IMR-90 (cell line): ENCODE results near the gene ANKS4B. TPM values are rescaled to one million over a fixed set of nuclear protein-coding genes. Genes with fewer than 3 reads are reported as not detected.

Experiments
- ATAC-seq: fragments of 200-7000 bp; cut with Tn5 transposase; 2 replicates; pipeline ENCODE4 v1.9.1; 2020; ENCODE audit warnings: low read depth, mild to moderate bottlenecking, moderate library complexity
- BruUV-seq: library from RNA; stranded (reverse); fragments of 400-500 nt; replicated peaks from 2 replicates; lab custom pipeline; 2021; lab: Mats Ljungman, UMichigan
- CTCF ChIA-PET: fragments of 300-600 bp; formaldehyde crosslinking; extraction: SDS; loops from one replicate; lab custom pipeline; 2021; ENCODE audit warnings: antibody characterized with exemption; lab: Yijun Ruan, JAX
- POLR2A ChIA-PET: fragments of 300-600 bp; sonication (Branson Sonifier 250); formaldehyde crosslinking; loops from one replicate; lab custom pipeline; 2022; ENCODE audit warnings: antibody characterized with exemption; ENCODE audit not compliant: unreplicated experiment; lab: Charles Lee
- DNase-seq: peaks from one replicate; pipeline ENCODE4 v3.0.0; 2013
- H2AFZ ChIP-seq: replicated peaks from 2 replicates; pipeline ENCODE3; 2013; ENCODE audit warnings: low read length, mild to moderate bottlenecking; ENCODE audit not compliant: poor library complexity
- H2AK5ac ChIP-seq: 2 replicates; pipeline ENCODE4 v1.6.1; 2013; ENCODE audit warnings: low read depth, low read length, inconsistent platforms
- H2AK9ac ChIP-seq: replicated peaks from 2 replicates; pipeline ENCODE3; 2013; ENCODE audit warnings: mild to moderate bottlenecking, low read depth, low read length, moderate library complexity; ENCODE audit not compliant: poor library complexity
- H2BK120ac ChIP-seq: 2 replicates; pipeline ENCODE4 v1.6.1; 2013; ENCODE audit warnings: low read depth, low read length, inconsistent platforms
- H2BK15ac ChIP-seq: 3 replicates; pipeline ENCODE4 v1.6.1; 2013; ENCODE audit warnings: low read depth, low read length, inconsistent platforms
- H2BK20ac ChIP-seq: 2 replicates; pipeline ENCODE4 v1.6.1; 2013; ENCODE audit warnings: low read depth, mild to moderate bottlenecking, inconsistent platforms, low read length, moderate library complexity
- H2BK5ac ChIP-seq: 2 replicates; pipeline ENCODE4 v1.6.1; 2013; ENCODE audit warnings: mild to moderate bottlenecking, low read depth, low read length, inconsistent platforms; ENCODE audit not compliant: poor library complexity, severe bottlenecking
- H3K14ac ChIP-seq: replicated peaks from 2 replicates; pipeline ENCODE4 v1.6.1; 2013; ENCODE audit warnings: low read depth, low read length, inconsistent platforms
- H3K18ac ChIP-seq: 2 replicates; pipeline ENCODE4 v1.6.1; 2013; ENCODE audit warnings: low read depth, low read length, control low read depth
- H3K23ac ChIP-seq: 2 replicates; pipeline ENCODE4 v1.6.1; 2013; ENCODE audit warnings: low read depth, low read length, inconsistent platforms
- H3K27ac ChIP-seq: 2 replicates; pipeline ENCODE4 v1.5.1; 2013; ENCODE audit warnings: mild to moderate bottlenecking, control low read depth, low read length; ENCODE audit not compliant: insufficient read depth
- H3K27me3 ChIP-seq: 2 replicates; pipeline ENCODE4 v1.6.1; 2013; ENCODE audit warnings: low read length; ENCODE audit not compliant: control insufficient read depth, insufficient read depth
- H3K36me3 ChIP-seq: 2 replicates; pipeline ENCODE4 v1.6.1; 2013; ENCODE audit warnings: low read length, mixed read lengths; ENCODE audit not compliant: control insufficient read depth, insufficient read depth
- H3K4ac ChIP-seq: 2 replicates; pipeline ENCODE4 v1.6.1; 2013; ENCODE audit warnings: low read depth, low read length, inconsistent platforms
- H3K4me1 ChIP-seq: 2 replicates; pipeline ENCODE4 v1.6.1; 2013; ENCODE audit warnings: low read length, mixed read lengths; ENCODE audit not compliant: control insufficient read depth, insufficient read depth
- H3K4me2 ChIP-seq: 2 replicates; pipeline ENCODE4 v1.6.1; 2013; ENCODE audit warnings: low read depth, mild to moderate bottlenecking, control low read depth, low read length, moderate library complexity
- H3K4me3 ChIP-seq: 2 replicates; pipeline ENCODE4 v1.5.1; 2013; ENCODE audit warnings: low read depth, mild to moderate bottlenecking, control low read depth, low read length, moderate library complexity; ENCODE audit not compliant: insufficient read depth
- H3K56ac ChIP-seq: 2 replicates; pipeline ENCODE4 v1.6.1; 2013; ENCODE audit warnings: low read length, inconsistent platforms; ENCODE audit not compliant: insufficient read depth; ENCODE audit errors: extremely low read depth
- H3K79me1 ChIP-seq, 2 experiments: 2 replicates each; pipeline ENCODE4 v1.6.1; 2013; ENCODE audit warnings: low read length in 2 of 2, inconsistent platforms in 1 of 2, low read depth in 1 of 2
- H3K9ac ChIP-seq: 2 replicates; pipeline ENCODE4 v1.6.1; 2013; ENCODE audit warnings: low read depth, low read length, control low read depth
- H3K9me1 ChIP-seq: 2 replicates; pipeline ENCODE4 v1.6.1; 2013; ENCODE audit warnings: low read length, inconsistent platforms; ENCODE audit not compliant: insufficient read depth
- H3K9me3 ChIP-seq: 2 replicates; pipeline ENCODE4 v1.6.1; 2013; ENCODE audit warnings: low read length; ENCODE audit not compliant: control insufficient read depth, insufficient read depth
- H4K20me1 ChIP-seq: 2 replicates; pipeline ENCODE4 v1.6.1; 2013; ENCODE audit warnings: low read length, inconsistent platforms; ENCODE audit not compliant: insufficient read depth
- H4K5ac ChIP-seq: 2 replicates; pipeline ENCODE4 v1.6.1; 2013; ENCODE audit warnings: mild to moderate bottlenecking, low read depth, low read length, control low read depth
- H4K8ac ChIP-seq, 2 experiments: 2 replicates each; pipeline ENCODE4 v1.6.1; 2013; ENCODE audit warnings: low read depth in 2 of 2, low read length in 2 of 2, control low read depth in 1 of 2, inconsistent platforms in 1 of 2
- H4K91ac ChIP-seq: 2 replicates; pipeline ENCODE4 v1.6.1; 2013; ENCODE audit warnings: low read depth, low read length, inconsistent platforms; ENCODE audit not compliant: insufficient read depth
- BHLHE40 ChIP-seq: fragments of 150-350 bp; IDR thresholded peaks from 2 replicates; pipeline ENCODE4 v1.6.1; 2016; ENCODE audit warnings: mild to moderate bottlenecking, low read depth, low read length
- CEBPB ChIP-seq: IDR thresholded peaks from 2 replicates; pipeline ENCODE4 v1.6.1; 2012; ENCODE audit warnings: low read depth, low read length, improper control_type of control experiment
- CHD1 ChIP-seq: IDR thresholded peaks from 2 replicates; pipeline ENCODE4 v1.6.1; 2012; ENCODE audit warnings: low read depth, low read length, improper control_type of control experiment
- MAFK ChIP-seq: IDR thresholded peaks from 2 replicates; pipeline ENCODE4 v1.6.1; 2012; ENCODE audit warnings: low read depth, low read length, improper control_type of control experiment
- MAZ ChIP-seq: IDR thresholded peaks from 2 replicates; pipeline ENCODE4 v1.6.1; 2012; ENCODE audit warnings: low read depth, mild to moderate bottlenecking, low read length, improper control_type of control experiment, moderate library complexity, borderline replicate concordance
- MXI1 ChIP-seq: IDR thresholded peaks from 2 replicates; pipeline ENCODE4 v1.6.1; 2012; ENCODE audit warnings: low read depth, mild to moderate bottlenecking, low read length, moderate library complexity, borderline replicate concordance
- NFE2L2 ChIP-seq: fragments of 150-350 bp; IDR thresholded peaks from 2 replicates; pipeline ENCODE4 v1.6.1; 2016; ENCODE audit warnings: low read depth, mild to moderate bottlenecking, low read length
- POLR2A ChIP-seq: IDR thresholded peaks from 2 replicates; pipeline ENCODE4 v1.6.1; 2012; ENCODE audit warnings: mild to moderate bottlenecking, low read depth, low read length
- RAD21 ChIP-seq: IDR thresholded peaks from 2 replicates; pipeline ENCODE4 v1.6.1; 2012; ENCODE audit warnings: low read length, improper control_type of control experiment
- RCOR1 ChIP-seq: IDR thresholded peaks from 2 replicates; pipeline ENCODE4 v1.6.1; 2012; ENCODE audit warnings: mild to moderate bottlenecking, low read length, improper control_type of control experiment; ENCODE audit not compliant: insufficient replicate concordance
- RFX5 ChIP-seq: IDR thresholded peaks from 2 replicates; pipeline ENCODE4 v1.8.0; 2012; ENCODE audit warnings: low read depth, mild to moderate bottlenecking, low read length, moderate library complexity
- SMC3 ChIP-seq: fragments of 150-350 bp; IDR thresholded peaks from 2 replicates; pipeline ENCODE4 v1.6.1; 2016; ENCODE audit warnings: low read depth, mild to moderate bottlenecking, antibody characterized with exemption, low read length, moderate library complexity
- WGBS, 2 experiments: methylation state at CpG; one replicate each; pipeline versions ENCODE4 v1.1.5 to v1.1.7; 2013; ENCODE audit warnings: missing lambda C conversion rate in 2 of 2; ENCODE audit not compliant: insufficient read length in 1 of 2; ENCODE audit errors: extremely low coverage in 2 of 2; 5-methylcytosine and 5-hydroxymethylcytosine counted together
- dilution Hi-C: fragments of 300-500 bp; cut with HindIII; formaldehyde crosslinking; loops from one replicate; pipeline ENCODE4 v1.14.3; 2018; ENCODE audit warnings: low sequenced_read_pairs; ENCODE audit not compliant: unreplicated experiment
- in situ Hi-C: fragments of 300-500 bp; cut with MboI; formaldehyde crosslinking; loops from 3 replicates; pipeline ENCODE4 v1.14.3; 2019; ENCODE audit warnings: low sequenced_read_pairs, inconsistent platforms, mixed read lengths
- intact Hi-C: fragments of 100-400 bp; cut with micrococcal nuclease; formaldehyde crosslinking; loops from 2 replicates; pipeline ENCODE4 v1.10.0; 2022
- polyA plus RNA-seq, 3 experiments: library from polyadenylated mRNA; depleted of rRNA; stranded (reverse); fragments of >200 nt; gene quantifications; 2 replicates each; pipeline ENCODE4 v1.2.3, GENCODE V29; 2012; ENCODE audit warnings: low replicate concordance in 1 of 3
- total RNA-seq: library from RNA; depleted of rRNA; stranded (reverse); fragments of >200 nt; gene quantifications from 2 replicates; pipeline ENCODE4 v1.2.3, GENCODE V29; 2012
- TF ChIP-seq, protein P1 (sequence below): fragments of 150-350 bp; IDR thresholded peaks from 2 replicates; pipeline ENCODE4 v1.6.1; 2017; ENCODE audit warnings: mild to moderate bottlenecking, antibody characterized with exemption, low read length, low read depth
- TF ChIP-seq, protein P2 (sequence below): conservative IDR thresholded peaks from 2 replicates; pipeline ENCODE4 v1.5.1; 2012; ENCODE audit warnings: mild to moderate bottlenecking, low read depth, low read length, improper control_type of control experiment
- TF ChIP-seq, protein P3 (sequence below): fragments of 150-350 bp; IDR thresholded peaks from 2 replicates; pipeline ENCODE4 v1.6.1; 2016; ENCODE audit warnings: low read depth, mild to moderate bottlenecking, low read length, moderate library complexity, borderline replicate concordance

ANKS4B gene
- total and polyA plus RNA-seq, 2 of the 4 experiments (the other 2 are of a cell fraction): not detected

DNA sequence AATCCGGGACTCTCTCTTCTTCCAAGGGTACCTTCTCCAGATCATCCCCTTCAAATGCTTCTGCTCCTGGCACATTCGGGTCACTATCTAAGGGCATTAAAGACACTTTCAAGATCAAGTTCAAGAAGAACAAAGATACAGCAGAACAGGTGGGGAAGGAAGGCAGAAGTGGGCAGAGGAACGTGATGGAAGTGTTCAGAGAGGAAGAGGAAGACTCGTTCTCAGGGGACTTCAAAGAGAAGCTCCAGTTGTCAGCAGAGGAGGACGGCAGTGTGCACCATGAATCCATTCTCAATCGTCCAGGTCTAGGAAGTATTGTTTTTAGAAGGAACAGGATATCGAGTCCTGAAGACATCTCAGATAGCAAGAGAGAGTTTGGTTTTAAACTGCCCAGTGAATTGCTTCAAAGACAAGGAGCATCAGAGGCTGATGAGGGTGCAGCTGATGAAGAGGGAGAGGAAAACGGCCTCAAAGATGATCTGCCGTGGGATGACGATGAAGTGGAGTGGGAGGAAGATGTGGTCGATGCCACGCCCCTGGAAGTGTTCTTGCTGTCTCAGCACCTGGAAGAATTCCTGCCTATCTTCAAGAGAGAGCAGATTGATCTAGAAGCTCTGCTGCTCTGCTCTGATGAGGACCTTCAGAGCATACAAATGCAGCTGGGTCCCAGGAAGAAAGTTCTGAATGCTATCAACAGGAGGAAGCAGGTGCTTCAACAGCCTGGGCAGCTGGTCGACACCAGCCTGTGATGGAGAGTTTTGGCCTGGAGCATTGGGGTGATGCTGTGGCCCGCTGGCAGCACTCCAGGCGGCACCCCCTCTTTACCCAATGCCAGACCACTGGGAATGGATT, 16.8 kb downstream of the ANKS4B start:
- H2BK120ac ChIP-seq: no peak overlapping the region
- H3K36me3 ChIP-seq: no peaks in the 10 kb centered on the region
- ATAC-seq (no peak), DNase-seq (no peak)
- ChIA-PET CTCF (no interaction called here), POLR2A (no interaction called here)
- H3K23ac ChIP-seq: no peak overlapping the region
- H3K56ac ChIP-seq: no peak overlapping the region
- no peak overlapping the region for H4K91ac ChIP-seq
- no peak overlapping the region for H4K8ac ChIP-seq
- no peak overlapping the region for H2AK5ac ChIP-seq
- H2BK15ac ChIP-seq: no peak overlapping the region
- intact Hi-C loops: no loop called here
- H2AFZ ChIP-seq: no peak overlapping the region
- H2BK20ac ChIP-seq: no peak overlapping the region
- no peak overlapping the region for H3K4ac ChIP-seq
- H3K14ac ChIP-seq: no peak overlapping the region
- no peaks in the 10 kb centered on the region for H3K9me3 ChIP-seq
- no peak overlapping the region for H2BK5ac ChIP-seq
- no peak overlapping the region for H3K27ac ChIP-seq
- no peak overlapping the region for H3K9ac ChIP-seq
- no peak overlapping the region for H3K4me3 ChIP-seq
- BruUV-seq: no TSS peak
- no peaks in the 10 kb centered on the region for H3K9me1 ChIP-seq
- H3K18ac ChIP-seq: no peak overlapping the region
- WGBS, 2 experiments: 63% methylated on average over 5 of the region's 15 CpGs; no CpG with 5 or more reads in 1 of the 2 experiments
- H3K27me3 ChIP-seq: peaks cover 16% of the 10 kb centered on the region
- no peaks in the 10 kb centered on the region for H3K79me1 ChIP-seq
- H4K5ac ChIP-seq: no peak overlapping the region
- no peaks in the 10 kb centered on the region for H3K4me1 ChIP-seq
- H3K4me2 ChIP-seq: no peak overlapping the region
- dilution Hi-C loops: no loop called here
- no peak overlapping the region for H2AK9ac ChIP-seq
- in situ Hi-C loops: no loop called here
- H4K20me1 ChIP-seq: no peaks in the 10 kb centered on the region
- TF ChIP-seq, protein P1, sequence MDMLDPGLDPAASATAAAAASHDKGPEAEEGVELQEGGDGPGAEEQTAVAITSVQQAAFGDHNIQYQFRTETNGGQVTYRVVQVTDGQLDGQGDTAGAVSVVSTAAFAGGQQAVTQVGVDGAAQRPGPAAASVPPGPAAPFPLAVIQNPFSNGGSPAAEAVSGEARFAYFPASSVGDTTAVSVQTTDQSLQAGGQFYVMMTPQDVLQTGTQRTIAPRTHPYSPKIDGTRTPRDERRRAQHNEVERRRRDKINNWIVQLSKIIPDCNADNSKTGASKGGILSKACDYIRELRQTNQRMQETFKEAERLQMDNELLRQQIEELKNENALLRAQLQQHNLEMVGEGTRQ: no peak
- TF ChIP-seq POLR2A (no peak), CEBPB (no peak), RAD21 (no peak), RCOR1 (no peak), SMC3 (no peak), MAFK (no peak), RFX5 (no peak), MXI1 (no peak), CHD1 (no peak), NFE2L2 (no peak), BHLHE40 (no peak), MAZ (no peak)
- TF ChIP-seq, protein P2, sequence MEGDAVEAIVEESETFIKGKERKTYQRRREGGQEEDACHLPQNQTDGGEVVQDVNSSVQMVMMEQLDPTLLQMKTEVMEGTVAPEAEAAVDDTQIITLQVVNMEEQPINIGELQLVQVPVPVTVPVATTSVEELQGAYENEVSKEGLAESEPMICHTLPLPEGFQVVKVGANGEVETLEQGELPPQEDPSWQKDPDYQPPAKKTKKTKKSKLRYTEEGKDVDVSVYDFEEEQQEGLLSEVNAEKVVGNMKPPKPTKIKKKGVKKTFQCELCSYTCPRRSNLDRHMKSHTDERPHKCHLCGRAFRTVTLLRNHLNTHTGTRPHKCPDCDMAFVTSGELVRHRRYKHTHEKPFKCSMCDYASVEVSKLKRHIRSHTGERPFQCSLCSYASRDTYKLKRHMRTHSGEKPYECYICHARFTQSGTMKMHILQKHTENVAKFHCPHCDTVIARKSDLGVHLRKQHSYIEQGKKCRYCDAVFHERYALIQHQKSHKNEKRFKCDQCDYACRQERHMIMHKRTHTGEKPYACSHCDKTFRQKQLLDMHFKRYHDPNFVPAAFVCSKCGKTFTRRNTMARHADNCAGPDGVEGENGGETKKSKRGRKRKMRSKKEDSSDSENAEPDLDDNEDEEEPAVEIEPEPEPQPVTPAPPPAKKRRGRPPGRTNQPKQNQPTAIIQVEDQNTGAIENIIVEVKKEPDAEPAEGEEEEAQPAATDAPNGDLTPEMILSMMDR: no peak
- TF ChIP-seq, protein P3, sequence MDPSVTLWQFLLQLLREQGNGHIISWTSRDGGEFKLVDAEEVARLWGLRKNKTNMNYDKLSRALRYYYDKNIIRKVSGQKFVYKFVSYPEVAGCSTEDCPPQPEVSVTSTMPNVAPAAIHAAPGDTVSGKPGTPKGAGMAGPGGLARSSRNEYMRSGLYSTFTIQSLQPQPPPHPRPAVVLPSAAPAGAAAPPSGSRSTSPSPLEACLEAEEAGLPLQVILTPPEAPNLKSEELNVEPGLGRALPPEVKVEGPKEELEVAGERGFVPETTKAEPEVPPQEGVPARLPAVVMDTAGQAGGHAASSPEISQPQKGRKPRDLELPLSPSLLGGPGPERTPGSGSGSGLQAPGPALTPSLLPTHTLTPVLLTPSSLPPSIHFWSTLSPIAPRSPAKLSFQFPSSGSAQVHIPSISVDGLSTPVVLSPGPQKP: no peak
